IMR-90 (cell line): ENCODE measurements around the gene TMEM205. TPM values are rescaled to one million over a fixed set of nuclear protein-coding genes. Genes with fewer than 3 reads are reported as not detected.

Source experiments
- ATAC-seq: fragments of 200-7000 bp; cut with Tn5 transposase; 2 replicates; pipeline ENCODE4 v1.9.1; 2020; ENCODE audit warnings: low read depth, mild to moderate bottlenecking, moderate library complexity
- BruUV-seq: library from RNA; stranded (reverse); fragments of 400-500 nt; replicated peaks from 2 replicates; lab custom pipeline; 2021; lab: Mats Ljungman, UMichigan
- CTCF ChIA-PET: fragments of 300-600 bp; formaldehyde crosslinking; extraction: SDS; loops from one replicate; lab custom pipeline; 2021; ENCODE audit warnings: antibody characterized with exemption; lab: Yijun Ruan, JAX
- POLR2A ChIA-PET: fragments of 300-600 bp; sonication (Branson Sonifier 250); formaldehyde crosslinking; loops from one replicate; lab custom pipeline; 2022; ENCODE audit warnings: antibody characterized with exemption; ENCODE audit not compliant: unreplicated experiment; lab: Charles Lee
- DNase-seq: peaks from one replicate; pipeline ENCODE4 v3.0.0; 2013
- H2AFZ ChIP-seq: replicated peaks from 2 replicates; pipeline ENCODE3; 2013; ENCODE audit warnings: low read length, mild to moderate bottlenecking; ENCODE audit not compliant: poor library complexity
- H2AK5ac ChIP-seq: 2 replicates; pipeline ENCODE4 v1.6.1; 2013; ENCODE audit warnings: low read depth, low read length, inconsistent platforms
- H2AK9ac ChIP-seq: replicated peaks from 2 replicates; pipeline ENCODE3; 2013; ENCODE audit warnings: mild to moderate bottlenecking, low read depth, low read length, moderate library complexity; ENCODE audit not compliant: poor library complexity
- H2BK120ac ChIP-seq: 2 replicates; pipeline ENCODE4 v1.6.1; 2013; ENCODE audit warnings: low read depth, low read length, inconsistent platforms
- H2BK15ac ChIP-seq: 3 replicates; pipeline ENCODE4 v1.6.1; 2013; ENCODE audit warnings: low read depth, low read length, inconsistent platforms
- H2BK20ac ChIP-seq: 2 replicates; pipeline ENCODE4 v1.6.1; 2013; ENCODE audit warnings: low read depth, mild to moderate bottlenecking, inconsistent platforms, low read length, moderate library complexity
- H2BK5ac ChIP-seq: 2 replicates; pipeline ENCODE4 v1.6.1; 2013; ENCODE audit warnings: mild to moderate bottlenecking, low read depth, low read length, inconsistent platforms; ENCODE audit not compliant: poor library complexity, severe bottlenecking
- H3K14ac ChIP-seq: replicated peaks from 2 replicates; pipeline ENCODE4 v1.6.1; 2013; ENCODE audit warnings: low read depth, low read length, inconsistent platforms
- H3K18ac ChIP-seq: 2 replicates; pipeline ENCODE4 v1.6.1; 2013; ENCODE audit warnings: low read depth, low read length, control low read depth
- H3K23ac ChIP-seq: 2 replicates; pipeline ENCODE4 v1.6.1; 2013; ENCODE audit warnings: low read depth, low read length, inconsistent platforms
- H3K27ac ChIP-seq: 2 replicates; pipeline ENCODE4 v1.5.1; 2013; ENCODE audit warnings: mild to moderate bottlenecking, control low read depth, low read length; ENCODE audit not compliant: insufficient read depth
- H3K27me3 ChIP-seq: 2 replicates; pipeline ENCODE4 v1.6.1; 2013; ENCODE audit warnings: low read length; ENCODE audit not compliant: control insufficient read depth, insufficient read depth
- H3K36me3 ChIP-seq: 2 replicates; pipeline ENCODE4 v1.6.1; 2013; ENCODE audit warnings: low read length, mixed read lengths; ENCODE audit not compliant: control insufficient read depth, insufficient read depth
- H3K4ac ChIP-seq: 2 replicates; pipeline ENCODE4 v1.6.1; 2013; ENCODE audit warnings: low read depth, low read length, inconsistent platforms
- H3K4me1 ChIP-seq: 2 replicates; pipeline ENCODE4 v1.6.1; 2013; ENCODE audit warnings: low read length, mixed read lengths; ENCODE audit not compliant: control insufficient read depth, insufficient read depth
- H3K4me2 ChIP-seq: 2 replicates; pipeline ENCODE4 v1.6.1; 2013; ENCODE audit warnings: low read depth, mild to moderate bottlenecking, control low read depth, low read length, moderate library complexity
- H3K4me3 ChIP-seq: 2 replicates; pipeline ENCODE4 v1.5.1; 2013; ENCODE audit warnings: low read depth, mild to moderate bottlenecking, control low read depth, low read length, moderate library complexity; ENCODE audit not compliant: insufficient read depth
- H3K56ac ChIP-seq: 2 replicates; pipeline ENCODE4 v1.6.1; 2013; ENCODE audit warnings: low read length, inconsistent platforms; ENCODE audit not compliant: insufficient read depth; ENCODE audit errors: extremely low read depth
- H3K79me1 ChIP-seq, 2 experiments: 2 replicates each; pipeline ENCODE4 v1.6.1; 2013; ENCODE audit warnings: low read length in 2 of 2, inconsistent platforms in 1 of 2, low read depth in 1 of 2
- H3K9ac ChIP-seq: 2 replicates; pipeline ENCODE4 v1.6.1; 2013; ENCODE audit warnings: low read depth, low read length, control low read depth
- H3K9me1 ChIP-seq: 2 replicates; pipeline ENCODE4 v1.6.1; 2013; ENCODE audit warnings: low read length, inconsistent platforms; ENCODE audit not compliant: insufficient read depth
- H3K9me3 ChIP-seq: 2 replicates; pipeline ENCODE4 v1.6.1; 2013; ENCODE audit warnings: low read length; ENCODE audit not compliant: control insufficient read depth, insufficient read depth
- H4K20me1 ChIP-seq: 2 replicates; pipeline ENCODE4 v1.6.1; 2013; ENCODE audit warnings: low read length, inconsistent platforms; ENCODE audit not compliant: insufficient read depth
- H4K5ac ChIP-seq: 2 replicates; pipeline ENCODE4 v1.6.1; 2013; ENCODE audit warnings: mild to moderate bottlenecking, low read depth, low read length, control low read depth
- H4K8ac ChIP-seq, 2 experiments: 2 replicates each; pipeline ENCODE4 v1.6.1; 2013; ENCODE audit warnings: low read depth in 2 of 2, low read length in 2 of 2, control low read depth in 1 of 2, inconsistent platforms in 1 of 2
- H4K91ac ChIP-seq: 2 replicates; pipeline ENCODE4 v1.6.1; 2013; ENCODE audit warnings: low read depth, low read length, inconsistent platforms; ENCODE audit not compliant: insufficient read depth
- BHLHE40 ChIP-seq: fragments of 150-350 bp; IDR thresholded peaks from 2 replicates; pipeline ENCODE4 v1.6.1; 2016; ENCODE audit warnings: mild to moderate bottlenecking, low read depth, low read length
- MAFK ChIP-seq: IDR thresholded peaks from 2 replicates; pipeline ENCODE4 v1.6.1; 2012; ENCODE audit warnings: low read depth, low read length, improper control_type of control experiment
- MAZ ChIP-seq: IDR thresholded peaks from 2 replicates; pipeline ENCODE4 v1.6.1; 2012; ENCODE audit warnings: low read depth, mild to moderate bottlenecking, low read length, improper control_type of control experiment, moderate library complexity, borderline replicate concordance
- RAD21 ChIP-seq: IDR thresholded peaks from 2 replicates; pipeline ENCODE4 v1.6.1; 2012; ENCODE audit warnings: low read length, improper control_type of control experiment
- WGBS, 2 experiments: methylation state at CpG; one replicate each; pipeline versions ENCODE4 v1.1.5 to v1.1.7; 2013; ENCODE audit warnings: missing lambda C conversion rate in 2 of 2; ENCODE audit not compliant: insufficient read length in 1 of 2; ENCODE audit errors: extremely low coverage in 2 of 2; 5-methylcytosine and 5-hydroxymethylcytosine counted together
- dilution Hi-C: fragments of 300-500 bp; cut with HindIII; formaldehyde crosslinking; loops from one replicate; pipeline ENCODE4 v1.14.3; 2018; ENCODE audit warnings: low sequenced_read_pairs; ENCODE audit not compliant: unreplicated experiment
- in situ Hi-C: fragments of 300-500 bp; cut with MboI; formaldehyde crosslinking; loops from 3 replicates; pipeline ENCODE4 v1.14.3; 2019; ENCODE audit warnings: low sequenced_read_pairs, inconsistent platforms, mixed read lengths
- intact Hi-C: fragments of 100-400 bp; cut with micrococcal nuclease; formaldehyde crosslinking; loops from 2 replicates; pipeline ENCODE4 v1.10.0; 2022
- polyA plus RNA-seq, 3 experiments: library from polyadenylated mRNA; depleted of rRNA; stranded (reverse); fragments of >200 nt; gene quantifications; 2 replicates each; pipeline ENCODE4 v1.2.3, GENCODE V29; 2012; ENCODE audit warnings: low replicate concordance in 1 of 3
- total RNA-seq: library from RNA; depleted of rRNA; stranded (reverse); fragments of >200 nt; gene quantifications from 2 replicates; pipeline ENCODE4 v1.2.3, GENCODE V29; 2012

TMEM205 gene
- total and polyA plus RNA-seq, 2 of the 4 experiments (the other 2 are of a cell fraction), result 110 to 136 TPM

- H2BK120ac ChIP-seq, result peak within 1 kb of the TSS; percentile 32; the same call in 1 of the 2 replicates
- POLR2A ChIA-PET, result no interaction called here
- H3K4ac ChIP-seq, result peak within 1 kb of the TSS; percentile 74
- peak within 1 kb of the TSS; percentile 73 for H3K9ac ChIP-seq
- H3K4me2 ChIP-seq, result peak within 1 kb of the TSS; percentile 86
- CTCF ChIA-PET, result no interaction called here
- peak within 1 kb of the TSS; percentile 85 for H3K4me3 ChIP-seq
- intact Hi-C loops, result loop anchor here (1.0 to 2.0 kb wide), 2 partner anchors 15 to 45 kb away; no protein-coding TSS in a partner anchor
- ATAC-seq (peak; percentile 99), DNase-seq (peak; percentile 77)
- peak within 1 kb of the TSS; percentile 75 for H2AK5ac ChIP-seq
- TF ChIP-seq MAFK, result no peak
- TF ChIP-seq MAZ, result peak; percentile 83; the same call in 1 of the 2 replicates
- TF ChIP-seq BHLHE40, result no peak
- TF ChIP-seq RAD21, result 0 out of 2 replicates have a peak, but pooled peaks have one; percentile 6
- peaks cover 8% of the 10 kb centered on the region for H3K4me1 ChIP-seq
- no peak within 1 kb of the TSS for H2BK5ac ChIP-seq
- peaks cover 0 to 22% of the 10 kb centered on the region in 2 experiments; a peak in 3 of 4 replicates for H3K79me1 ChIP-seq
- peaks cover 8% of the 10 kb centered on the region for H3K9me1 ChIP-seq
- H4K8ac ChIP-seq, result peak within 1 kb of the TSS; percentile 24 to 86; a peak in 3 of 4 replicates
- H3K23ac ChIP-seq, result peak within 1 kb of the TSS; percentile 68; the same call in 1 of the 2 replicates
- H4K20me1 ChIP-seq, result peaks cover 9% of the 10 kb centered on the region; the same call in 1 of the 2 replicates
- peak within 1 kb of the TSS; percentile 52 for H4K91ac ChIP-seq
- peak within 1 kb of the TSS; percentile 95 for H3K14ac ChIP-seq
- no peaks in the 10 kb centered on the region for H3K9me3 ChIP-seq
- WGBS, 2 experiments, result 1% methylated on average over 17 of the region's 53 CpGs; no CpG with 5 or more reads in 1 of the 2 experiments
- H3K27me3 ChIP-seq, result no peaks in the 10 kb centered on the region
- peak within 1 kb of the TSS; percentile 66 for H2AK9ac ChIP-seq
- peak within 1 kb of the TSS; percentile 54 for H3K56ac ChIP-seq
- peak within 1 kb of the TSS; percentile 49; the same call in 1 of the 2 replicates for H2BK20ac ChIP-seq
- no TSS peak for BruUV-seq
- H3K27ac ChIP-seq, result peak within 1 kb of the TSS; percentile 60
- peaks cover 18% of the 10 kb centered on the region for H3K36me3 ChIP-seq
- H4K5ac ChIP-seq, result peak within 1 kb of the TSS; percentile 41; the same call in 1 of the 2 replicates
- dilution Hi-C loops, result no loop called here
- H3K18ac ChIP-seq, result peak within 1 kb of the TSS; percentile 49
- H2BK15ac ChIP-seq, result no peak within 1 kb of the TSS; the same call in 1 of the 3 replicates
- peak within 1 kb of the TSS; percentile 93 for H2AFZ ChIP-seq
- in situ Hi-C loops, result no loop called here
These were observed 6.6 kb downstream of the TMEM205 start, which contains the start of gene RAB3D for GRCh38 chr19:11339254-11340098. RAB3D (minus strand) TSS chr19:11339657; CDS start chr19:11337399, 2,258 bp downstream.
